Activated effector memory CD4-positive, alpha-beta T cell treated with Interleukin-2 at 50 U/mL for 16 hours (primary cell): Measurements from ENCODE around the gene ANKRD33B.
"Not testable (repeated sequence)": the region's sequence is repeated elsewhere in the genome, so short reads cannot be mapped to it uniquely, and the experiment has no call there.

Experiments used
- DNase-seq: peaks from one replicate; pipeline ENCODE4 v3.0.0-alpha.2; 2020

ANKRD33B gene

DNA sequence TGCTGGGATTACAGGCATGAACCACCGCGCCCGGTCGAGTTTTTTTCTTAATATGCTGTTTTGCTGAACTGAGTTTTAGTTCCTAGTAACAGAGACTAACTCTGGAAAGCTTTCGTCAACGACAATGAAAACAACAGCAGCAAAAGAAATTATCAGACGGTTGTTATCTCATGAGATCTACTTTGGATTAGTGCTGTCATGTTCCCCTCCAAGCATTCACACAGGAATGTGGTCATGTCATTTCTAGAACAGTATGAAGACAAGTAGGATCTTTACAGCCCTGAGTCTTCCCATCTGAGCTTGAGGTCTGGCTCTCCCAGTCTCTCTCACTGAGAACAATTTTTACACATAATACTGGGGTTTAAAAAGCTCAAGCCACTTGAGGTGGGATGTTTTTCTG, 4.0 kb upstream of the ANKRD33B start:
- no peak for DNase-seq

DNA sequence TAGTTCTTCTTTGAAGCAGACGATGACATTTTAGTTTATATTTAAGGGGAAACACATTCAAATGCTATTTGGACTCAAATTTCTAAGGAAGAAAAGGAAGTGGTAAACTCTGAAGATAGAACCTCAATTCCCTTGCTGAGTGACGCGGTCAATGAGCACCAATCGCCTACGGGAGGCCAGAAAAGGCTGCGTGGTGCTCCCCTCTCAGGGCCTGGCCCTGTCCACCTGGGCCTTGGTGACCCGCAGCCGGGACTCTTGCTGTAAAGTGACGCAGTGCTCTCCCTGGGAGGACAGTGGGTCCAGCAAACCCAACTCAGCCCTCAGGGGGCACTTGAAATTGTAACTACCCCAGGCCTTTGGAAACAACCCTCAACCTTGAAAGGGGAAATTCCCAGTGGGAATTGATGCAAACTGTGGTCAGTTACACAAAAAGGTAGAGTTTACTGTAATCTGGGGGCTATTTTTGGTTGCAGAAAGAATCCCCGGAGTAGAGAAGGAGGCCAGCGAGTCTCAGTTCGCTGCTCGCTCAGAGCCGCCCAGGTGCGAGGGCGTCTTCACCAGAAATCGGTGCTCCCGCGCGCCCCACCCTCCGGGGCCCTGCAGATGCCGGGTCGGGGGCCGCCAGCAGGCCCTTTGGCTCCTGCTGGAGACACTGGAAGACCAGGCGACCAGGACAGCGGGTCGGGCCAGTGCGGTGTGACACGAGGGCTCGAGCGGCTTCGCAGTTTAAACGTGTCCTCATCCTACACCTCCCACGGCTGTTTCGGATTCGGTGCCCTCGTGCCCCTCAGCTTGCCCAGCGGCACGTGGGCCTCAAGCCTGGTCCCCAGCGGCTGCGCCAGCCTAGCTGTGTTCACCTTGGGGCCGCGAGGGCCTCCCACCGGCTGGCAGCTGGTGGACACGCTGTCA, 1.4 kb upstream of the ANKRD33B start:
- DNase-seq = no peak

DNA sequence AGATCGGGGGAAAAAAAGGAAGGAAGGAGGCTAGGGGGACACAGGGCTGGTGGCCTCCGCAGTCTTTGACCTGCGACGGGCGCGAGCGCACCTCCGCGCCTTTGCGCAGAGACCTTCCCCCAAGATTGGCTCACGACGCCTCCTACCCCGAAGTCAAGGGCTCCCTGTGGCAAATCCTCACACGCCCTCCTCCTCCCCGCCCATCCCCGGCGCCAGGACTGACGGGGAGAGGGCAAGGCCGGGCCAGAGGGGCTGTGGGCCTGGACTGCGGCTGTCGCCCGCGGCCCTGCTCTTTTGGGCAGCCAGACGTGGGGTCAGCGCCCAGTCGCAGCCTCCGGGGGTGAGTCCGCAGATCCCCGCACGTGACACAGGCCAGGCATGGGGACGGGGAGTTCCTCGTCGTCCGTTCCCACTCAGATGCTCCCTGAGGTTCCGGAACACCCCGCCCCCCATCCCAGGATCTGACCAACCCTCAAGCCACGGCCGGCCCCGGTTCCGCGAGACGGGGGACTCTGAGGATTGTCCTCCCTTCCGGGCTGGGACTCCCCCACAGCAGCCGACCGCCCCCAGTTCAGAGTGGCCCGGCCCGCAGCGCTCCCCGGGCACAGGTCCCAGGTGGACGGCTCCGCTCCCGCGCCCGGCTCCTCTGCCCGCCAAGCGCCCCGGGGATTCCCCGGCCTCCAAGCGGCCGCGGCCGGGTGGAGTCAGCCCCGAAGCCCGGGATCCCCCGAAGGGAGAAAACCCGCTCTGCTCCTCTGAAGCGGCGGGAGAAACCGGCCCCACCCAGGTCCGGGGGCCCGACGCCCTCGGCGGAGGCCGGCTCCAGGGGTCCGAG, 543 bp upstream of the ANKRD33B start:
- no peak for DNase-seq

DNA sequence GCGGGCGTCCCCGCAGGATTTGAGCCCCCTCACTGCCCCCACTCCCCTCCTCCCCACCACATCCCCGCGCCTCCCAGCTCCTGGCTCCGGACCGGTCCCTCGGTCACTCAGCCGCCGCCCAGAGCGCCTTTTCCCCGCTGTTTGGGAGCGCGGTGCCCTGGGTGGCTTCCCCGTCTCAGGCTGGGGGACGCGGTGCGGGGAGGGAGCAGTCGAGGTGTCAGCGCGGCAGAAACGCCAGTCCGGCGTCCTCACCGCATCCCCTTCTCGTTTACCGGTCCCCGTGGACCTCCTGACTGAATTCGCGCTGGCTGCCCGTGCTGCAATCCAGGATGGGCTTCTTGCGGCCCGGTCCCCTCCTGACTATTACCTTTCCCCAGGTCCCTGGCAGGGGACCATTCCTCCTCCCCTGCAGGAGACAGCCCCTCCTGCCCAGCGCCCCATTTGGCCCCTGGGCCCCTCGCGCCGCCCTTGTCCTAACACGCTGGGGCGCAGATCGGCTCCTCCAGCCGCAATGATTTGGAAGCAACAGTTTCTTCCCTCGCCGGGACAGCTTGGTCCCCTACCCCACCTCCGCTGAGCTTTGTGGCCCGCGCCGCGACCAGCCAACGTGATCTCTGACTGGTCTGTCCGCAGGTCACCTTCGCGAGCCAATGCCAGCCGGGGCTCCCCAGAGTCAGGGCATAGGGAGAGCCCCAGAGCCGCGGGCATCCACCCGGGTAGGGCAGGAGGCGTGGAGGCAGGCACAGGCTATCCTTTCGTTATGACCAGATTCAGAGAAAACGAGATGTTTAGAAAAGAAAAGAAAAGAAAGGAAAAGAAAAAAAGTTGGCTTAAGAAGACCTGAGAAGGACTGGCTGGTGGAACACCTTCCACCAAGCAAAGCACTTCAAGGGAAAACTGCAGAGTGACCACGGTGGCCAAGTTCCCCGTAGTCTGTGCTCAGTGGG, 1.2 kb downstream of the ANKRD33B start:
- DNase-seq = no peak

DNA sequence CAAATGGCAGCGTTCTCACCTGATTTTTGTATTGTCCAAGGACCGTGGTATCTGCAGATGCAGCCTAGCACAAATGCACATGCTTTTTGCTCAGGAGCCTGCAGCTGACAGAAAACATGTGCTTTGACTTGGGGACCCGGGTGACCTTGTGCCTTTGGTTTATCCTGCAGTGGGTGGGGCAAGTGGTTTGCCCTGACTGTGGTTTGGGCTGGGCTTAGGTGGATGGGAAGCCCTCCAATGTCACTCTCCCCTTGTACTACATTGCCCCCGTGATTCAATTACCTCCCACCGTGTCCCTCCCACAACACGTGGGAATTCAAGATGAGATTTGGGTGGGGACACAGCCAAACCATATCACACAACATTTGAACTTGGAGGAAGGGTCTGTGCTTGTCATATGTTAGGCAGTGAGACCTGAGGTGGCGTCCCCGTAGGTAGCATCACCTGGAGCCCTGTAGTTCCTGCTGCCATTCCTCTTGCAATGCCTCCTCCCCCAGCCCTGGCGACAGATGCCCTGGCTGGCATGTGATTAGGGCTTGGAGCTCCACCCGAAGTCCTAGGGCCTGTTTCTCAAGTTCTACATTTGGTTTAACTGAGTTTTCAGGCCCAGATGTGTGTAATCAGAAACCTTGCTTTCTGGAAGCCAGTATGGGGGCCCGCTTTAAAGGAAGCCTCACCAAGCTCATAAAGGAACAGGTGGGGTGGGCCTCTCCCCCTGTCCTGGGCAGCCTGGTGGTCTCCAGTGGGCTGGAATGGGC, 2.1 kb downstream of the ANKRD33B start:
- no peak for DNase-seq

DNA sequence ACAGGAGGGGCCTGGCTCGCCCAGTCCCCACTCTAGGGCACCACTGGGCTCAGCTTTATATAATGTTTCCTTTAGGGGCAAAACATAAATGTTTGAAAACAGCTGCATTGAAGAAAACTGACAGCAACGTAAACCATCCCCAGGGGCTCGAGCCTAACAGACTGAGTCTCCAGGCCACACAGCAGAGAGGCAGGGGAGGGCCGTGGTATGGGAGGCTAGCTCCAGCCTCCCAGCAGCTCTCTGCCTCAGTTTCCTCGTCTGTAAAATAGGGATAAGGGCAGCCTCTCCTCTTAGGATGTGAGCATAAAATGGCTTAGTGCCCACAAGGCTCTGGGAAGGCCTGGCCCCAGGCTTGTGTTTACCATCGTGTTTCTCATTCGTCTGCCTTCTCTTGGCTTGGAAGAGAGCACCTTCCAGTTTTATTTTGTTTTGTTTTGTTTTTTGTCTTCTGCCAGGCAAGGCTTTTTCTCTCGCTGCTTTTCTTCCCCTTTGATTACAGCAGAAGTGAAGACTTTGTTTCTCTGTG, 2.7 kb downstream of the ANKRD33B start:
- no peak for DNase-seq

DNA sequence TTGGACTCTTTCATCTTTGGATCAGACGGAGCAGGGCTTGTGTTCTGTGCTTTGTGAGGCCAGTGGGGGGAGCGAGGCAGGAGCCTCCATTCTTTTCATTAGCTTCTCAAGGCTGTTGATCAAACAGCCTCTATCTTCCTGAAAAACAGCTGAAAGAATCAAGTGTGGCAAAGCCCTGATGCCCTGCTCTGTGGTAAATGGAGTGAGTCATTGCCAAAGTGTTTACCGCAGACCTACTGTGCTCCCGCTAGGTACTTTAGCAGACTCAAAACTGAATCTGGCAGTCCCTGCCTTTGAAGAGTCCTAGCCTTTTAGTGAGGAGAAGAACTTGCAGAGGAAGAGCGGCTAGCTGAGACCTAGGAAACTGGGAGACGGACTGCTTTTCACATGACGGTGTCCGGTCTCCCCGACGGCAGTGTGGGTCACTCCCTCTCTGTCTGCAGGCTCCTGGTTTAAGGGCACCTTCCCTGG, 3.3 kb downstream of the ANKRD33B start:
- DNase-seq = no peak

DNA sequence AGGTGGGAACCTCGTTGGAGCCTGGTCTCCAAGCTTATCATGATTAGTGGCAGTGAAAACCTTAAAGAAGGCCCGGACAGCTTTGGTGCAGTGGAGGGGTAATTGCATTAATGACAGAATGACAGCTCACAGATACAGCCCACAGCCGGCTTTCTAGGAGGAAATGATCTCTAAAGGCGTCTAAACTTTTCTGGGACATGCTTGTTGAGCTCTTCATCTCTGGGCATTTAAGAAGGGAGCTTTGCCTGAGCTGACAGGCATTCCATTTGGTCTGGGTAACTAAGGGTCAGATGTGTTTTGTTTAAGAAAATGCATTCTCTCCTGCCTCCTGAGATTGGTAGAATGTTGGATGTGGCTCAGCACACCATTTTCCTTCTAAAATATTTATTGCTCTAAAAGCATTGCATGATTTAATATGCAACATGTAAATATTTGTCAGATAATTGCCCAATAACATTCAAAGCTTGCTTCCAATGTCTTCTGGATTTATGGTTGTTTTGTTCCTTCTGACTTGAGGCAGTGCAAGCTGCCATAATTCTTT, 4.0 kb downstream of the ANKRD33B start:
- no peak for DNase-seq

DNA sequence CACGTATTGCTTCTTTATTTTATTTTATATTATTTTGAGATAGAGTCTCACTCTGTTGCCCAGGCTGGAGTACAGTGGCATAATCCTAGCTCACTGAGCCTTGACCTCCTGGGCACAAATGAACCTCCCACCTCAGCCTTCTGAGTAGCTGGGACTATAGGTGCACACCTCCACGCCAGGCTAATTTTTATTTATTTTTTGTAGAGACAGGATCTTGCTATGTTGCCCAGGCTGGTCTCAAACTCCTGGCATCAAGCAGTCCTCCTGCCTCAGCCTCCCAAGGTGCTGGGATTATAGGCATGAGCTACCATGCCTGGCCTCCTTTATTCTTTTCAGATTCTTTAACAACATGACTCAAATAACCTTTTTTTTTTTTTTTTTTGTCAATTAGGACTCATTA, 6.7 kb downstream of the ANKRD33B start:
- not testable (repeated sequence) for DNase-seq

DNA sequence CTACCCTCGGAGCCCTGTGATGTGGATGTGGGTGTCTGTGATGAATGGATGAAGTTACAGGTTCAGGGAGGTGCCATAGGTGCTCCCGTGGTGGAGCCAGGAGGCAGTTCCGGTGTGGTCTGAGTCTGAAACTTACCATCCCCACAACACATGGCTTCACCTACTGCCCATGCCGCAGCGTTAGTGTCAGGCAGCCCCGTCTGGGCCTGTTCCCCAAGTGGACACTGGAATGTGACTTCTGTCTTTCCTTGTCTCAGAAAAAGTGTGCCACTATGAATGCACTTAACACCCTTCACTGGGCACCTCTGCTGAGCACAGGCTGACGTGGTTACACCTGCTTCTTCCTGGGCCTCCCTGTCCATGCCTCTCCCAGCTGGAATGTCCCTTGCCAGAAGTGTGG, 8.6 kb downstream of the ANKRD33B start:
- no peak for DNase-seq

DNA sequence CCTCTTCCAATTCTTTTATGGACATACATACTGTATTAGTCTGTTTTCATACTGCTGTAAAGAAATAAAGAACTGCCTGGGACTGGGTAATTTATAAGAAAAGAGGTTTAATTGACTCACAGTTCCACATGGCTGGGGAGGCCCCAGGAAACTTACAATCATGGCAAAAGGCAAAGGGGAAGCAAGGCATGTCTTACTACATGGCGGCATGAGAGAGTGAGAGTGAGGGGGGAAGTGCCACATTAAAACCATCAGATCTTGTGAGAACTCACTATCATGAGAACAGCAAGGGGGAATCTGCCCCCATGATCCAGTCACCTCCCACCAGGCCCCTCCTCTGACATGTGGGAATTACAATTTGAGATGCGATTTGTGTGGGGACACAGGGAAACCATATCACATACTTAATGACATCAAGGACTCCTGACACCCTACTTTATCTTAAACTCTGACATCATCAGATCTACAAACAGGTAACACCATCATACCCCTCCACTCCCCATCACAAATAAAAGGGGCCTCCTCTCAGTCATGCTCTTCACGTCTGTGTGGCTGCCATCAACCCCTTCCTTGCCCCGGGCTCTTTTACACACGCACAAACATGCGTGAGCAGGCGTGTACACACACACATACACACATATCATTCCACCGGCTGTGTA, 9.7 kb downstream of the ANKRD33B start:
- DNase-seq = no peak

DNA sequence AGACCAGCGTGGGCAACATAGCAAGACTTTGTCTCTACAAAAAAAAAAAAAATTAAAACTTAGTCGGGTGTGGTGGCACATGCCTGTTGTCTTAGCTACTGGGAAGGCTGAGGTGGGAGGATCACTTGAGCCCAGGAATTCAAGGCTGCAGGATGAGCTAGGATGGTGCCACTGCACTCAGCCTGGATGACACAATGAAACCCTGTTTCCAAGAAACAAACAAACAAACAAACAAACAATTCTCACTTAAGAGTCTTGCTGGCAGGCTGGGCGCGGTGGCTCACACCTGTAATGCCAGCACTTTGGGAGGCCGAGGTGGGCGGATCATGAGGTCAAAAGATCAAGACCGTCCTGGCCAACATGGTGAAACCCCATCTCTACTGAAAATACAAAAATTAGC, 11.0 kb downstream of the ANKRD33B start:
- not testable (repeated sequence) for DNase-seq

DNA sequence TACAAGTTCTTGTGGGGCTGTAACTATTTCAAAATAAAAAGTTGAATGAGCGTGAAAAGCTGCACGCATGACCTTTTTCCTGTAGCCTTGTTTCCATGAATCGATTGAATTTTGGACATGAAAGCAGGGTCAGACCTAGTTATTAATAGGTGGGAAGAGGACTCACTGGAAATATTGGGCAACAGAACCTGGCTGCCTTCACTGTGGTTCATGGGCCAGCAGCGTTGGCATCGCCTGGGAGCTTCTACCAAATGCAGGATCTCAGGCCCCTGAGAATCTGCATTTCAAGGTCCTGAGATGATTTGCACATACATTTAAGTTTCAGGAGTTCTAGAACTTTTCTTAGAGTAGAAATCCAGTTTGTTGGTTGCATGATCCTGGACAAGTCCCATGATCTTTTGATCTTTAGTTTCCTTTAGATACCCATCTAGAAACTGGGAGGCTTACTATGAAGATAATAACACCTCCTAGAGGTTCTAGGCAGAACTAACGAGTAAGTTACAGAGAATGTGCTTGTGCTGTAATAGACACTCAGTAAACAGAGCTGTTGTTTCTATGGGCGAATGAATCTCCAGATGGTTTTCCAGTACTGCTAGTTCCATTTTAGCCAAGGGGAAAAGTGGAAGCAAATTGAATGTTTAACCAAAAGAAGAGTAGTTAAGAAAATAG, 12.4 kb downstream of the ANKRD33B start:
- DNase-seq = no peak

DNA sequence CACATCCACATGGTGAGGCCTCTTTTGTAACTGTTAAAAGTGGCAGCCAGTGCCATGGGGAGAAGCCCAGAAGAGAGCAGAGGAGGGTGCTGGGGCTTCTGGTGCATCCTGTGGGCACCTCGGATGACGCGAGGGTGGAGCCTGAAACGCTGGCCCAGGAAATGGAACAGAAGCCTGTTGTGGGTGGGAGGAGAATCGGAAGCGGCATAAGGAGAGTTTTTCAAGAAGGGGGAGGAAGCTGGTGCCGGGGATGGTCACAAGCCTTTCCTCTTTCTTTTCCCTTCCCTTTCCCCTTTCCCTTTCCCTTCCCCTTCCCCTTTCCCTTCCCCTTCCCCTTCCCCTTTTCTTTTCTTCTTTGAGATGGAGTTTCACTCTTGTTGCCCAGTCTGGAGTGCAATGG, 12.9 kb downstream of the ANKRD33B start:
- DNase-seq = no peak

DNA sequence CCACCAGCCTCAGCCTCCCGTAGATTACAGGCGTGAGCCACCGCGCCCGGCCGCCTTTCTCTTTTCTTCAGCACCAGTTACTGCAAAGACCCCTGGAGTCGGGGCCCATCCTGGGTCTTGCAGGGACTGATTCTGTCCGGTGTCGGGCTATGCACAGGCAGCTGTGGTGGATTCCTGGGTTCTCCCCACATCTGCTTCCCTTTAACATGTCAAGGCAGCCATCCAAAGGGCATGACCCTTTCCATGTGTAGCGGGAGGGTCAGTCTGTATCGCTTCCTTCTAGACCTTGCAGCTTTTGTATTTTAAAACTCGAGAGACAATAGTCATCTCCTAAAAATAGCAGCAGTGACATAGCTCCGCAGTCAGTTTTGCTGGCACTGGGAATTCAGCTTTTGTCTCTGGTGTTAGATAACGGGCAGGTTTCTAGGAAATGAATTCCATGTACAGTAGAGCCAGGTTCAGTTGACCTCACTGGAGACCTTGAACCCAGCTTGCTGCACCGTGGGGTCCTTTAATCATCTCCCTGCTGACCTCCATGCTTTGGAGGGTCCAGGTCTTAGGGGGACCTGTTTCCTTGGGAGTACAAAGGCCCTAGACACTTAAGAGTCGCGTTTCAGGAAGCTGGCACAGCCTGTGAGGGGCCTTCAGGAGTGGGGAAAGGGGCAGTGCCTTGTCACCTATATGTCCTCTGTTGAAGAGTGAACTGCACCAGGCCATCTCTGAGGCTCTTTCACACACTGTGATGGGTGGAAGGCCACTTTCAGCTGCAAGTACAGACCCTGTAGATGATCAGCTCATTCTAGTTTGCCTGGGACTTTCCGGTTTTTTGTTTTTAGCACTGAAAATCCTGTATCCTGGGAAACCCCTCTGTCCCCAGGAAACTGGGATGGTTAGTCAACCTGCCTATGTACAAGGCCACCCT, 13.8 kb downstream of the ANKRD33B start:
- no peak for DNase-seq

DNA sequence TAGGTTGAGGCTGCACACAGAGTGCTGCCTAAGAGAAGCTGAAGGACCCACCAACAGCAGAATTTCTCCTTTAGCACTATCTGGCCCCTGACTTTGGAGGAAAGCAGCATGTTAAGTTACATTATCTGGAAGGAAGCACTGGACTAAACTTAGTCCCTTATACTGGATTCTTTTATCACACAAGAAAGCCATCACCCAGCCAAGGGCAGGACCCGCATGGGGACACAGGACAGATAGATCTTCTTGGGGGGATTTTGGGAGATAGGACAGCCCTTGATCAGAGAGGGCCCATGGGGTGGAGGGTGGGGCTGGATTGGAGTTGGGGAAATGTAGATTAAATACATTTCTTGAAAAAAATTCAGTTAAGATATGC, 14.4 kb downstream of the ANKRD33B start:
- DNase-seq = no peak

DNA sequence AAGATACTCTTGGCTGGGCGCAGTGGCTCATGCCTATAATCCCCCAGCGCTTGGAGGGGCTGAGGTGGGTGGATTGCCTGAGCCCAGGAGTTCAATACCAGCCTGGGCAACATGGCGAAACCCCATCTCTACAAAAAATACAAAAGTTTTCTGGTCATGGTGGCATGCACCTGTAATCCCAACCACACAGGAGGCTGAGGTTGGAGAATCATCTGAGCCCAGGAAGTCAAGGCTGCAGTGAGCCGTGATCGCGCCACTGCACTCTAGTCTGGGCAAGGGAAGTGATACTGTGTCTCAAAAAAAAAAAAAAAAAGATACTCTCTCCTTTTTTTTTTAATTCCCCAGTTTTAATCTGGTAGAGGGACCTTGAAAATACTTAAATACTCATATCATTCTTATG, 15.0 kb downstream of the ANKRD33B start:
- DNase-seq = no peak

DNA sequence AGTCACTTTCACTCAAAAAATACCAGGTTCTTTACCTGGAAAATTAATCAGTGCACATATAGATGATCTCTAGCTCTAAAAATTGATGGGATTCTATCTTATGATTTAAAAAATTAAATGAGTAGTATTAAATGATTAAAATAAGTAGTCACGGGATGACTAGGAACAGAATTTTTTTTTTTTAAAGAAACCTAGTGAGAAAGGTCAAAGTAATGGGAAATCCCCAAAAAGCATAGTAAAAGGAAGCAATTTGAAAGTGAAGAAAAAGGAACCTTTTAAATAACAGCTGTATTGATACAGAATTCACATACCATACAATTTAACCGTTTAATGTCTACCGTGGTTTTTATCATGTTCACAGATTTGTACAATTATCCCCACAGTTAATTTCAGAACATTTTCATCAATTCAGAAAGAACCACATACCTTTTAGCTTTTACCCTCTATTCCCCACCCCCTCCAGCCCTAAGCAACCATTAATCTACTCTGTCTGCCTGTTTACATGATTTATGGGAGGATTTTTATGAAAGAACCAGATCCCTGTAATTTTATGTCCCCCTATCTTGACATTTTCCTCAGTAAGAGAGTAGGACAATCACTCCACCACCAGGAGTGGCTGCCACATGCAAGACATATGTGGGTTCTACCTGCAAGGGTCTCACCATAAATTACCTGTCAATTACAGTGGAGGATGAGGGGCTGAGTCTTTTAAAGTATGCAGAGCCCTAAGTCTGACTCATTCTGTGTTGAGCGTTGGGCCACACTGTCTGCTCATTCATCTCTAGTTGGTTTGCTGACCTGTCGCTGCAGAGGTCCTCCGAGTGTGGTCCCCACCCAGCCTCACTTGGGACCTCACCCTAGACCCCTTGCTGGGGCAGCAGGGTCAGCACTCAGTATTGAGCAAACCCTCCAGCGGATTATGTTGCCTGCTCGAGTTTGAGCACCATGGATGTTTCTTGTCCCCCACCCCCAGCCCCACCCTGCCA, 16.0 kb downstream of the ANKRD33B start:
- no peak for DNase-seq
